ENCODE data around the gene TSGA10.

TSGA10 gene

GRCh38 chr2:99000708-99001107 is 154.0 kb downstream of the TSGA10 start:
- TF ChIP-seq CREB1 (IDR thresholded peaks at IDR 0.05; ENCODE audit: low read depth) (no peak), NFIC (IDR thresholded peaks at IDR 0.05) (no peak), ZBTB7A (IDR thresholded peaks at IDR 0.05; ENCODE audit: low read depth) (no peak), MAX (IDR thresholded peaks at IDR 0.05) (no peak)

DNA sequence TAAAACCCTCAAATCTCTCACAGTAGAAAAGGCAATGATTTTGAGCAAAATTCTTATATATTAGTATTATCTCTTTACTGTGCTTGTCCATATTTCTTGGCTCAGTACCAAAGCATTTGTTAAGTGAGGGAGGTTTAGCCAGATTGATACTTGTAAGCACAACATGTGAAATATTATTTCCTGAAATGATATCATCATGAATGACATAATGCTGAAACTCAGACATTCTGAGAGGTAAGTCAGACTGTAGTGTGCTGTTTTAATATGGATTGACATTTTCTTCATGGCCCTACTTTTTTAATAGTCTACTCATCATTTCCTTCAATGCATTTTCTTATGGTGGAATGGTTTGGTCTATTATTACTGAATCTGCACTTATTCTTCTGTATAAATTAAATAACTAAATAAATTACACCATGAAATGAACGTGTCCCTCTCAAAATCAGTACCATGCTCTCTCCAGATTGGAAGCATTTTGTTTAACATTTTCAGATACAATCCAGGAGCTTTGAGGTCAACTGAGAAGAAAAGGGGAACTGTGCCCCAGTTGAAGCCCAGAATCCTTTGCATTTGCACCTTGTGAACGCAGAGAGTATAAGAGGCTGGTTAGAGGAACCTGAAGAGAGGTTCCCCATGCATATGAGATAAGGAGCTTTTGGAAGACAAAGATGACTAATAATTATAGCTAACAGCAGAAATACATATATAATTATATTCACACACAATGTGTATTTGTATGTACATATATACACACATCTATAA is 168.7 kb downstream of the TSGA10 start:
- TF ChIP-seq CEBPB (IDR thresholded peaks at IDR 0.05) (no peak), TCF12 (IDR thresholded peaks at IDR 0.05; ENCODE audit: low read depth) (no peak), RAD21 (IDR thresholded peaks at IDR 0.05; ENCODE audit: low read depth) (no peak), TAF1 (IDR thresholded peaks at IDR 0.05; ENCODE audit: low read depth) (no peak), EP300 (IDR thresholded peaks at IDR 0.05; ENCODE audit: borderline replicate concordance) (no peak), MAX (IDR thresholded peaks at IDR 0.05) (no peak), EGR1 (IDR thresholded peaks at IDR 0.05) (no peak), FOXM1 (IDR thresholded peaks at IDR 0.05; ENCODE audit: borderline replicate concordance, low read depth) (no peak), TEAD4 (IDR thresholded peaks at IDR 0.05) (no peak), CREB1 (IDR thresholded peaks at IDR 0.05; ENCODE audit: low read depth) (no peak), YY1 (IDR thresholded peaks at IDR 0.05; ENCODE audit: low read depth) (no peak), NFIC (IDR thresholded peaks at IDR 0.05) (no peak), ZBTB7A (IDR thresholded peaks at IDR 0.05; ENCODE audit: low read depth) (no peak)
- TF ChIP-seq, protein P1, sequence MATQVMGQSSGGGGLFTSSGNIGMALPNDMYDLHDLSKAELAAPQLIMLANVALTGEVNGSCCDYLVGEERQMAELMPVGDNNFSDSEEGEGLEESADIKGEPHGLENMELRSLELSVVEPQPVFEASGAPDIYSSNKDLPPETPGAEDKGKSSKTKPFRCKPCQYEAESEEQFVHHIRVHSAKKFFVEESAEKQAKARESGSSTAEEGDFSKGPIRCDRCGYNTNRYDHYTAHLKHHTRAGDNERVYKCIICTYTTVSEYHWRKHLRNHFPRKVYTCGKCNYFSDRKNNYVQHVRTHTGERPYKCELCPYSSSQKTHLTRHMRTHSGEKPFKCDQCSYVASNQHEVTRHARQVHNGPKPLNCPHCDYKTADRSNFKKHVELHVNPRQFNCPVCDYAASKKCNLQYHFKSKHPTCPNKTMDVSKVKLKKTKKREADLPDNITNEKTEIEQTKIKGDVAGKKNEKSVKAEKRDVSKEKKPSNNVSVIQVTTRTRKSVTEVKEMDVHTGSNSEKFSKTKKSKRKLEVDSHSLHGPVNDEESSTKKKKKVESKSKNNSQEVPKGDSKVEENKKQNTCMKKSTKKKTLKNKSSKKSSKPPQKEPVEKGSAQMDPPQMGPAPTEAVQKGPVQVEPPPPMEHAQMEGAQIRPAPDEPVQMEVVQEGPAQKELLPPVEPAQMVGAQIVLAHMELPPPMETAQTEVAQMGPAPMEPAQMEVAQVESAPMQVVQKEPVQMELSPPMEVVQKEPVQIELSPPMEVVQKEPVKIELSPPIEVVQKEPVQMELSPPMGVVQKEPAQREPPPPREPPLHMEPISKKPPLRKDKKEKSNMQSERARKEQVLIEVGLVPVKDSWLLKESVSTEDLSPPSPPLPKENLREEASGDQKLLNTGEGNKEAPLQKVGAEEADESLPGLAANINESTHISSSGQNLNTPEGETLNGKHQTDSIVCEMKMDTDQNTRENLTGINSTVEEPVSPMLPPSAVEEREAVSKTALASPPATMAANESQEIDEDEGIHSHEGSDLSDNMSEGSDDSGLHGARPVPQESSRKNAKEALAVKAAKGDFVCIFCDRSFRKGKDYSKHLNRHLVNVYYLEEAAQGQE (IDR thresholded peaks at IDR 0.05; ENCODE audit: low read depth) = no peak
- TF ChIP-seq, protein P2, sequence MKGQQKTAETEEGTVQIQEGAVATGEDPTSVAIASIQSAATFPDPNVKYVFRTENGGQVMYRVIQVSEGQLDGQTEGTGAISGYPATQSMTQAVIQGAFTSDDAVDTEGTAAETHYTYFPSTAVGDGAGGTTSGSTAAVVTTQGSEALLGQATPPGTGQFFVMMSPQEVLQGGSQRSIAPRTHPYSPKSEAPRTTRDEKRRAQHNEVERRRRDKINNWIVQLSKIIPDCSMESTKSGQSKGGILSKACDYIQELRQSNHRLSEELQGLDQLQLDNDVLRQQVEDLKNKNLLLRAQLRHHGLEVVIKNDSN (IDR thresholded peaks at IDR 0.05) = no peak

DNA sequence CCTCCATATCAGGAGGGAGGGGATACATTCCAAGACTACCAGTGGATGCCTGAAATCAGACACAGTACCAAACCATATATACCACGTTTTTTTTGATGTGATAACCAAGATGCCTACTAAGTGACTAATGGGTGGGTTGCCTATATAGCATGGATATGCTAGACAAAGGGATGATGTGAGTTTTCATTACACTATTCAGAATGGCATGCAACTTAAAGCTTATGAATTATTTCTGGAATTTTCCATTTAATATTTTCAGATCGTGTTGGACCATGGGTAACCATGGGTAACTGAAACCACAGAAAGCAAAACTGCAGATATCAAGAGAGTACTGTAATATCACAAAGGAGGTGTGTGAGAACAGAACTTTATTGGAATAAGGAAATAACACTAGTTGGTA is 179.1 kb downstream of the TSGA10 start:
- no peak for TF ChIP-seq ZBTB7A (IDR thresholded peaks at IDR 0.05; ENCODE audit: low read depth)
- TF ChIP-seq, protein P2 (IDR thresholded peaks at IDR 0.05) = no peak
- no peak for TF ChIP-seq EP300 (IDR thresholded peaks at IDR 0.05; ENCODE audit: borderline replicate concordance)
- no peak for TF ChIP-seq TAF1 (IDR thresholded peaks at IDR 0.05; ENCODE audit: low read depth)
- no peak for TF ChIP-seq YY1 (IDR thresholded peaks at IDR 0.05; ENCODE audit: low read depth)
- no peak for TF ChIP-seq EGR1 (IDR thresholded peaks at IDR 0.05)
- TF ChIP-seq TCF12 (IDR thresholded peaks at IDR 0.05; ENCODE audit: low read depth) = no peak
- no peak for TF ChIP-seq CREB1 (IDR thresholded peaks at IDR 0.05; ENCODE audit: low read depth)
- TF ChIP-seq NFIC (IDR thresholded peaks at IDR 0.05) = no peak
- no peak for TF ChIP-seq TEAD4 (IDR thresholded peaks at IDR 0.05)

DNA sequence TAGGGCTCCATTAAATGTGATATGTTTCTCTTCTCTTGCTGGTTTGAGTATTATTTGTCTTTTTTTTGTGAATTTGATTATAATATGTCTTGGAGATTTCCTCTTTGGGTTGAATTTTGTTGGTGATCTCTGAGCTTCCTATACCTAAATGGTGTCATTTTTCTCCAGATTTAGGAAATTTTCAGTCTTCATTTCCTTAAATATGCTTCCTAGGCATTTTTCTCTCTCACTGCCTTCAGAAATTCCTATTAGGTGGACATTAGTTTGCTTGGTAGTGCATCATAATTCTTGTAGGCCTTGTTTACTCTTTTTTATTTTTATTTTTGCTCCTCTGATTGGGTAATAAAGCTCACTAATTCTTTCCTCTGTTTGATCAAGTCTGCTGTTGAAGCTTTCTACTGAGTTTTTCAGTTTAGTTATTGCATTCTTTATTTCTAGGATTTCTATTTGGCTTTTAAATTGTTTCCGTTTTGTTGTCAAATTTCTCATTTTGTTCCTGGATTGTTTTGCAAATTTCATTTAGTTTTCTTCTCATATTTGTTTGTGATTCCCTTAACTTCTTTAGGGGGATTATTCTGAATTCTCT is 182.1 kb downstream of the TSGA10 start:
- no peak for TF ChIP-seq NFIC (IDR thresholded peaks at IDR 0.05)
- no peak for TF ChIP-seq TAF1 (IDR thresholded peaks at IDR 0.05; ENCODE audit: low read depth)
- TF ChIP-seq CEBPB (IDR thresholded peaks at IDR 0.05) = no peak
- TF ChIP-seq TCF12 (IDR thresholded peaks at IDR 0.05; ENCODE audit: low read depth) = no peak
- TF ChIP-seq FOXM1 (IDR thresholded peaks at IDR 0.05; ENCODE audit: borderline replicate concordance, low read depth) = no peak
- TF ChIP-seq RAD21 (IDR thresholded peaks at IDR 0.05; ENCODE audit: low read depth) = no peak
- TF ChIP-seq, protein P1 (IDR thresholded peaks at IDR 0.05; ENCODE audit: low read depth) = no peak
- TF ChIP-seq YY1 (IDR thresholded peaks at IDR 0.05; ENCODE audit: low read depth) = no peak
- no peak for TF ChIP-seq TEAD4 (IDR thresholded peaks at IDR 0.05)

DNA sequence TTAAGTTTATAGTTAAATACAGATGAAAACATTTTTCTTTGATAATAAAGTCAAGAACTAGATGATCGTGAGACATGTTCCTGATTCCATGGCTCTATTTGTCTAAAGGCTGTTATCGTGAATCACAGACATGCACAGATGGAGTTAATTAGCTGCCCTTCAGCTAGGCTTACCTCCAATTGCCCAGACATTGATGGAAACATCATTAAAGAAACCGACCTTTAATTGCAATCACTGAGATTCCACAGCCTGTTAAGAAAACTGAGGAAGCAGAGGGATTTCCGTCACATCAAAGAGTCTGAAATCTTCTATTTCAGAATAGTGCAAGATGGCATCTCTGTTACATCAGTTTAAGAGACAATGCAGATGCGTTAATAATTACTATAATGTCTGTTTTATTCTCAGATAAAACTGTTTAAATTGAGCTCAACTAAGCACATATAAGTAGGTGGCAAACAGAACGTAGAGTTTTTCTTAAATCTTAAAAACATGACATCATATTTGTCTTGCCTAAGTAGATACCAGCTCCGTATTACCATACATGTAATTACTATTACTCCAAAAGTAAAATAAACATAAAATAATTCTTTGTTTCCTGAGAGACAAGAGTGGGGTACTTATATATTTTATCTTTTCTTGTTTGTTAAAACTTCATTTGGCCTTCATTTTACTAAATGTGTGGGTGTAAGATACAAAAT is 194.8 kb downstream of the TSGA10 start:
- TF ChIP-seq FOXM1 (IDR thresholded peaks at IDR 0.05; ENCODE audit: borderline replicate concordance, low read depth) (no peak), TEAD4 (IDR thresholded peaks at IDR 0.05) (no peak), CEBPB (IDR thresholded peaks at IDR 0.05) (no peak), RAD21 (IDR thresholded peaks at IDR 0.05; ENCODE audit: low read depth) (no peak), MAX (IDR thresholded peaks at IDR 0.05) (no peak)
- TF ChIP-seq, protein P1 (IDR thresholded peaks at IDR 0.05; ENCODE audit: low read depth) = no peak
